Epidermal melanocyte (primary cell): ENCODE data around the gene PHRF1.

ENCODE experiments used
- DNase-seq: peaks from one replicate; pipeline ENCODE4 v3.0.0; 2011; ENCODE audit warnings: low spot score; ENCODE audit not compliant: insufficient read length

PHRF1 gene

GRCh38 chr11:537622-538430, 38.4 kb upstream of the PHRF1 start:
- no peak for DNase-seq

- DNase-seq = no peak
Observed at GRCh38 chr11:538431-539051, 37.7 kb upstream of the PHRF1 start.

GRCh38 chr11:539971-540481, 36.2 kb upstream of the PHRF1 start:
- no peak for DNase-seq

- no peak for DNase-seq
Observed at GRCh38 chr11:540583-541432, 35.5 kb upstream of the PHRF1 start.

GRCh38 chr11:541433-541885, 34.8 kb upstream of the PHRF1 start:
- no peak for DNase-seq

GRCh38 chr11:544817-545166, 31.5 kb upstream of the PHRF1 start:
- no peak for DNase-seq

- no peak for DNase-seq
Observed at GRCh38 chr11:545171-545570, 31.1 kb upstream of the PHRF1 start.

- no peak for DNase-seq
Observed at GRCh38 chr11:548700-549603, 27.3 kb upstream of the PHRF1 start.

GRCh38 chr11:550021-550745, 26.1 kb upstream of the PHRF1 start:
- DNase-seq = no peak

- no peak for DNase-seq
Observed at GRCh38 chr11:550746-551085, 25.6 kb upstream of the PHRF1 start.

GRCh38 chr11:551131-551530, 25.1 kb upstream of the PHRF1 start:
- DNase-seq = no peak

GRCh38 chr11:551596-551995, 24.7 kb upstream of the PHRF1 start:
- DNase-seq = no peak

- no peak for DNase-seq
Observed at GRCh38 chr11:553083-553987, 22.9 kb upstream of the PHRF1 start.

- no peak for DNase-seq
Observed at GRCh38 chr11:553988-554340, 22.3 kb upstream of the PHRF1 start.

GRCh38 chr11:554428-555226, 21.6 kb upstream of the PHRF1 start:
- DNase-seq = no peak

- DNase-seq = no peak
Observed at GRCh38 chr11:555227-555779, 21.0 kb upstream of the PHRF1 start.

- DNase-seq = no peak
Observed at GRCh38 chr11:555780-556661, 20.2 kb upstream of the PHRF1 start.
